B cell (primary cell): ENCODE data around the gene LRFN4. TPM values are rescaled to one million over a fixed set of nuclear protein-coding genes. Genes with fewer than 3 reads are reported as not detected.

ENCODE experiments used
- ATAC-seq: fragments of 200-7000 bp; cut with Tn5 transposase; one replicate; pipeline ENCODE4 v1.10.0; 2021; ENCODE audit warnings: low read depth, mild to moderate bottlenecking, moderate number of reproducible peaks, moderate library complexity
- CTCF ChIA-PET: fragments of 350-600 bp; sonication (Branson Sonifier 250); formaldehyde crosslinking; loops from one replicate; lab custom pipeline; 2021; ENCODE audit warnings: antibody characterized with exemption, inconsistent platforms; lab: Charles Lee
- POLR2A ChIA-PET: fragments of 350-600 bp; sonication (Branson Sonifier 250); formaldehyde crosslinking; loops from one replicate; lab custom pipeline; 2021; ENCODE audit warnings: antibody characterized with exemption; lab: Charles Lee
- DNase-seq: peaks from one replicate; pipeline ENCODE4 v3.0.0; 2013
- H2AFZ ChIP-seq: 2 replicates; pipeline ENCODE4 v1.6.1; 2012; ENCODE audit warnings: mild to moderate bottlenecking, low read depth, low read length; ENCODE audit not compliant: insufficient read depth, poor library complexity, severe bottlenecking
- H3K27ac ChIP-seq, 2 donors: 1 replicate in 1 of 2; 2 replicates in 1 of 2; pipeline ENCODE4 v1.5.1; 2012 to 2013; ENCODE audit warnings: low read length in 2 of 2, mild to moderate bottlenecking in 2 of 2, moderate library complexity in 1 of 2
- H3K27me3 ChIP-seq, 4 experiments: fragments of 200-600 bp in 1 of 4; sonication (generic) in 1 of 4; replicated peaks in 1 of 4; 1 replicate in 2 of 4; 2 replicates in 2 of 4; pipeline versions ENCODE4 v1.6.1 to v1.7.0; 2013 to 2016; ENCODE audit warnings: low read length in 3 of 4, mild to moderate bottlenecking in 2 of 4, mixed read lengths in 1 of 4, moderate library complexity in 1 of 4; ENCODE audit not compliant: insufficient read depth in 4 of 4, control insufficient read depth in 3 of 4; ENCODE audit errors: control extremely low read depth in 1 of 4
- H3K36me3 ChIP-seq, 2 experiments: replicated peaks in 1 of 2; 1 replicate in 1 of 2; 2 replicates in 1 of 2; pipeline versions ENCODE4 v1.6.1 to v1.7.1; 2013; ENCODE audit warnings: low read length in 1 of 2; ENCODE audit not compliant: insufficient read depth in 2 of 2, control insufficient read depth in 1 of 2; ENCODE audit errors: control extremely low read depth in 1 of 2, extremely low read depth in 1 of 2
- H3K4me1 ChIP-seq, 2 donors: fragments of 200-600 bp in 1 of 2; sonication (generic) in 1 of 2; 1 replicate in 1 of 2; 2 replicates in 1 of 2; pipeline versions ENCODE4 v1.5.1 to v1.6.1; 2013 to 2017; ENCODE audit warnings: low read length in 2 of 2; ENCODE audit not compliant: control insufficient read depth in 2 of 2, insufficient read depth in 2 of 2
- H3K4me2 ChIP-seq: replicated peaks from 2 replicates; pipeline ENCODE3; 2012; ENCODE audit warnings: mild to moderate bottlenecking, low read depth, low read length; ENCODE audit not compliant: poor library complexity, severe bottlenecking
- H3K4me3 ChIP-seq, 5 experiments: fragments of 200-600 bp in 1 of 5; sonication (generic) in 1 of 5; 1 replicate in 3 of 5; 2 replicates in 2 of 5; pipeline versions ENCODE4 v1.5.1 to v1.7.0; 2011 to 2016; ENCODE audit warnings: low read length in 4 of 5, mild to moderate bottlenecking in 4 of 5, low read depth in 2 of 5, control low read depth in 1 of 5, moderate library complexity in 1 of 5; ENCODE audit not compliant: insufficient read depth in 1 of 5; ENCODE audit errors: control extremely low read depth in 1 of 5, extremely low read depth in 1 of 5
- H3K79me2 ChIP-seq: fragments of 200-600 bp; sonication (generic); one replicate; pipeline ENCODE4 v1.6.0; 2016; ENCODE audit warnings: low read length; ENCODE audit not compliant: control insufficient read depth, insufficient read depth
- H3K9ac ChIP-seq: fragments of 200-600 bp; sonication (generic); 2 replicates; pipeline ENCODE4 v1.6.1; 2017; ENCODE audit warnings: mild to moderate bottlenecking, low read length, moderate library complexity
- H3K9me3 ChIP-seq, 3 donors: one replicate each; pipeline versions ENCODE4 v1.6.1 to v1.7.1; 2013; ENCODE audit warnings: low read length in 2 of 3; ENCODE audit not compliant: control insufficient read depth in 2 of 3, insufficient read depth in 1 of 3; ENCODE audit errors: control extremely low read depth in 1 of 3
- H4K20me1 ChIP-seq: 2 replicates; pipeline ENCODE4 v1.6.0; 2012; ENCODE audit warnings: mild to moderate bottlenecking, low read length; ENCODE audit not compliant: insufficient read depth, control insufficient read depth, poor library complexity, severe bottlenecking
- H3K27ac Mint-ChIP-seq: one replicate; pipeline ENCODE4 v1.8.0; 2021; ENCODE audit warnings: mixed read lengths
- H3K27me3 Mint-ChIP-seq: one replicate; pipeline ENCODE4 v1.8.0; 2021; ENCODE audit warnings: mixed read lengths
- H3K4me1 Mint-ChIP-seq: one replicate; pipeline ENCODE4 v1.8.0; 2021; ENCODE audit warnings: mixed read lengths
- H3K4me3 Mint-ChIP-seq: one replicate; pipeline ENCODE4 v1.8.0; 2021; ENCODE audit warnings: mixed read lengths
- H3K9me3 Mint-ChIP-seq: one replicate; pipeline ENCODE4 v1.8.0; 2022; ENCODE audit warnings: mixed read lengths; ENCODE audit not compliant: insufficient read depth
- CTCF ChIP-seq: fragments of 200-600 bp; IDR thresholded peaks from one replicate; pipeline ENCODE4 v1.8.0; 2022; ENCODE audit warnings: antibody characterized with exemption, mild to moderate bottlenecking
- EZH2 ChIP-seq: IDR thresholded peaks from 2 replicates; pipeline ENCODE4 v1.6.1; 2012; ENCODE audit warnings: borderline replicate concordance, low read depth, mild to moderate bottlenecking, moderate library complexity, low read length; ENCODE audit not compliant: insufficient read depth, poor library complexity, severe bottlenecking
- WGBS: methylation state at CpG from one replicate; pipeline ENCODE4 v1.1.5; 2013; ENCODE audit warnings: missing lambda C conversion rate; ENCODE audit not compliant: insufficient coverage; 5-methylcytosine and 5-hydroxymethylcytosine counted together
- intact Hi-C: fragments of 100-400 bp; cut with micrococcal nuclease; formaldehyde crosslinking; loops from one replicate; pipeline ENCODE4 v1.10.0; 2022
- polyA plus RNA-seq: library from polyadenylated mRNA; depleted of rRNA; stranded (reverse); fragments of >200 nt; gene quantifications from 2 replicates; pipeline ENCODE4 v1.2.3, GENCODE V29; 2012
- total RNA-seq, 2 donors: library from RNA; stranded (reverse); fragments of 120-200 nt in 1 of 2; gene quantifications; 1 replicate in 1 of 2; 2 replicates in 1 of 2; pipeline versions ENCODE4 v1.2.3 to v1.2.4, GENCODE V29; 2013 to 2022

The LRFN4 gene
- total and polyA plus RNA-seq, 2 donors (not counting 1 experiment from before 2014, with no cell fraction given), result 7.1 to 12.1 TPM

- Histone ChIP-seq H3K27ac (no peak overlapping the region), H3K9ac (no peak overlapping the region), H3K36me3 (no peaks in the 10 kb centered on the region), H3K4me2 (no peak overlapping the region), H3K79me2 (no peaks in the 10 kb centered on the region), H3K4me3 (no peak overlapping the region), H3K4me1 (no peaks in the 10 kb centered on the region), H4K20me1 (no peaks in the 10 kb centered on the region), H3K9me3 (no peaks in the 10 kb centered on the region), H3K27me3 (peaks cover 0 to 3% (median 0%) of the 10 kb centered on the region in 4 experiments), H2AFZ (no peak overlapping the region)
- 89% methylated on average over 12 of the region's 13 CpGs for WGBS
- CTCF ChIA-PET, result no interaction called here
- ATAC-seq, result no peak
- DNase-seq, result no peak
- POLR2A ChIA-PET, result no interaction called here
- TF ChIP-seq EZH2, result no peak
- no peak for TF ChIP-seq CTCF
- Mint-ChIP-seq H3K4me1 (no peaks in the 10 kb centered on the region), H3K9me3 (no peaks in the 10 kb centered on the region), H3K27ac (no peak overlapping the region), H3K4me3 (no peak overlapping the region), H3K27me3 (peaks cover 19% of the 10 kb centered on the region)
- intact Hi-C loops, result no loop called here
These were observed 18.5 kb downstream of the LRFN4 start for GRCh38 chr11:66875378-66875777.

GRCh38 chr11:66877588-66878385 lies 20.9 kb downstream of the LRFN4 start:
- TF ChIP-seq CTCF (no peak), EZH2 (no peak)
- H3K27ac ChIP-seq, result no peak overlapping the region
- no peak for DNase-seq
- H3K9ac ChIP-seq, result no peak overlapping the region
- no peaks in the 10 kb centered on the region for H3K4me1 ChIP-seq
- H4K20me1 ChIP-seq, result no peaks in the 10 kb centered on the region
- no peaks in the 10 kb centered on the region for H3K9me3 ChIP-seq
- H3K79me2 ChIP-seq, result no peaks in the 10 kb centered on the region
- H3K36me3 ChIP-seq, result no peaks in the 10 kb centered on the region
- H3K27ac Mint-ChIP-seq, result no peak overlapping the region
- no peak overlapping the region for H2AFZ ChIP-seq
- POLR2A ChIA-PET, result no interaction called here
- H3K27me3 ChIP-seq, result peaks cover 0 to 5% (median 0%) of the 10 kb centered on the region in 4 experiments
- no peak overlapping the region for H3K4me3 Mint-ChIP-seq
- H3K4me1 Mint-ChIP-seq, result no peaks in the 10 kb centered on the region
- intact Hi-C loops, result no loop called here
- H3K27me3 Mint-ChIP-seq, result peaks cover 25% of the 10 kb centered on the region
- no peak overlapping the region for H3K4me2 ChIP-seq
- CTCF ChIA-PET, result no interaction called here
- 86% methylated on average over 5 of the region's 9 CpGs for WGBS
- no peak for ATAC-seq
- H3K9me3 Mint-ChIP-seq, result no peaks in the 10 kb centered on the region
- H3K4me3 ChIP-seq, result no peak overlapping the region
